NCI-H510A treated with DMSO at 0.1 percent for 48 hours (cell line): ENCODE results near the gene MYCN.
"Not testable (repeated sequence)": the region's sequence is repeated elsewhere in the genome, so short reads cannot be mapped to it uniquely, and the experiment has no call there.

ENCODE experiments used
- DNase-seq: peaks from one replicate; lab custom pipeline; 2025; lab: John Stamatoyannopoulos, UW

Gene MYCN

DNA sequence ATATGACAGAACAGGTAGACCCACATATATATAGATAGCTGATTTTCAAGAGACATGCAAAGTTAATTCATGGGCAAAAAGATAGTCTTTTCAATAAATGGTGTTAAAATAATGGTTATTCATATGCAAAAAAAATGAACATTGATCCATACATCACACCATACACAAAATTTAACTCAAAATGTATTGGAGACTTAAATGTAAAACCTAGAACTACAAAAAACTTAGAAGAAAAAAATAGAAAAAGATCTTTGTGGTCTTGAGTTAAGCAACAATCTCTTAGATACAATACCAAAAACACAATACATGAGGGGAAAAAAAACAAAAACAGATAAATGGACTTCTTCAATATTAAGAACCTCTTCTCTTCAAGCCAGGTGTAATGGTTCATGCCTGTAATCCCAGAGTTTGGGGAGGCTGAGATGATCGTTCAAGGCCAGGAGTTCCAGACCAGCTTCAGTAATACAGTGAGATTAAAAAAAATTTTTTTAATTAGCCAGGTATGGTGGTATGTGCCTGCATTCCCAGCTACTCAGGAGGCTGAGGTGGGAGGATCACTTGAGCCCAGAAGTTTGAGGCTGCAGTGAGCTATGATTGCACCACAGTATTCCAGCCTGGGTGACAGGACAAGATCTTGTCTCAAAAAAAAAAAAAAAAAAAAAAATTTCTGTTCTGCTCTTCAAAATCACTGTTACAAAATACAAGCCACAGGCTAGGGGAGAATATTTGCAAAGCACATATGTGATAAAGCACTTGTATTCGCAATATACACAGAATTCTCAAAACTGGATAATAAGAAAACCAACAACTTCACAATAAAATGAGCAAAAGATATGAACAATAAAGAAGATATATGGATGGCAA lies 32.7 kb upstream of the MYCN start:
- no peak for DNase-seq

DNA sequence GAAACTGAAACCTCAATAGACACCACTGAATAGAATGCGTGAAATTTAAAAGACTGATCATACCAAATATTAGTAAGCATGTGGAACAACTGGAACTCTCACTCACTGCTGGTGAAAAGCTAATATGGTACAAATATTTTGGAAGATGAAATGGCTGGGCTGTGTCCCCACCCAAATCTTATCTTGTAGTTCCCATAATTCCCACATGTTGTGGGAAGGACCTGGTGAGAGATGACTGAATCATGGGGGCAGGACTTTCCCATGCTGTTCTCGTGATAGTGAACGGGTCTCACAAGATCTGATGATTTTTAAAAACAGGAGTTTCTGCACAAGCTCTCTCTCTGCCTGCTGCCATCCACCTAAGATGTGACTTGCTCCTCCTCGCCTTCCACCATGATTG lies 32.0 kb upstream of the MYCN start:
- no peak for DNase-seq

DNA sequence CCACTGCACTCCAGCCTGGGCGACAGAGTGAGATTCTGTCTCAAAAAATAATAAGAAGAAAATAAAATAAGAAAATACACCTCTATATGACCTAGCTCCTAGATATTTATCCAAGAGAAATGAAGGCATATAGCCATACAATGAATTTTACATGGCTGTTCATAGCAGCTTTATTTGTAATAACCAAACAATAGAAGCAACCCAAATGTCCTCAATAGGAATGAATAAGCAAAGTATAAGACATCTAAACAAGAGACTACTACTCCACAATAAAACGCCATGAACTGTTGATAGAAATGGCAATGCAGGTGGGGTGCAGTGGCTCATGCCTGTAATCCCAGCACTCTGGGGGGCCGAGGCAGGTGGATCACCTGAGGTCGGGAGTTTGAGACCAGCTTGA lies 31.2 kb upstream of the MYCN start:
- no peak for DNase-seq

DNA sequence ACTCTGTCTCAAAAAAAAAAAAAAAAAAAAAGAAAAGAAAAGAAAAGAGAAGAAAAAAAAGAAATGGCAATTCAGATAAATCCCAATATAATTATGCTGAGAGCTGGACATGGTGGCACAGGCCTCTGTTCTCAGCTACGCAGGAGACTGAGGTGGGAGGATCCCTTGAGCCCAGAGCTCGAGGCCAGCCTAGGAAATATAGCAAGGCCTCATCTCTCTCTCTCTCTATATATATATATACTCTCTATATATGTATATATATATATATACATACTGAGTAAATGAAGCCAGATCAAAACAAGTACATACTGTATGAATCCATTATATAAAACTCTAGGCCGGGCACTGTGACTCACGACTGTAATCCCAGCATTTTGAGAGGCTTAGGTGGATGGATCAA lies 30.6 kb upstream of the MYCN start:
- no peak for DNase-seq

DNA sequence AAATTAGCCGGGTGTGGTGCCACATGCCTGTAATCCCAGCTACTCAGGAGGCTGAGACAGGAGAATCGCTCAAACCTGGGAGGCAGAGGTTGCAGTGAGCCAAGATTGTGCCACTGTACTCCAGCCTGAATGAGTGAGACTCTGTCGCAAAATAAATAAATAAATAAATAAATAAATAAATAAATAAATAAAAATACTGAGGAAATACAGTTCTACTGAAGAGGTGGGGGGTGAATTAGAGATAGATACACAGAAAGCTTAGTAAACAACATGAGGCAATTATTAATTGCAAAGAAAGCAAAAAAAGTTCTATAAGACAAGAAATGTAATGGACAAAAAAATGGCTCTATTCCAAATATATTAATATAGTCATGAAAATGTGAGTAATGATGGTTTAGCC lies 29.1 kb upstream of the MYCN start:
- not testable (repeated sequence) for DNase-seq

DNA sequence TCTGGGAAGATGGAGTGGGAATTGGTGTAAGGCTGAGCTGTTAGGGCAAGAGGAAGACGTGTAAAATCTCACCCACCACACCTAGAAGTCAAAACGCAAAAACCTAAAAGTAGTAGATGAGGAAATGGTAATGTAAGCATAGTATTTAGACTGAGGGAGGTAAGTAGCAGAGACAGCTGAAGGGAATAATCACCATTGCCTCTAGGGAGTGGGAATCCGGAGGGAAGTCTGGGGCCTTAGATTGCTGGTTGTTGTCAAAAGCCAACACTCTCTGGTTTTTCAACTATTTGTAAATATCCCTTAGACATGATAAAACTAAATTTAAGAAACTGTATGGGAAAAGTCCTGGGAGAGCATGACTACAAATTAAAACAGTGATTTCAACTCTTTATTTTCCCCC lies 28.7 kb upstream of the MYCN start:
- DNase-seq = no peak

DNA sequence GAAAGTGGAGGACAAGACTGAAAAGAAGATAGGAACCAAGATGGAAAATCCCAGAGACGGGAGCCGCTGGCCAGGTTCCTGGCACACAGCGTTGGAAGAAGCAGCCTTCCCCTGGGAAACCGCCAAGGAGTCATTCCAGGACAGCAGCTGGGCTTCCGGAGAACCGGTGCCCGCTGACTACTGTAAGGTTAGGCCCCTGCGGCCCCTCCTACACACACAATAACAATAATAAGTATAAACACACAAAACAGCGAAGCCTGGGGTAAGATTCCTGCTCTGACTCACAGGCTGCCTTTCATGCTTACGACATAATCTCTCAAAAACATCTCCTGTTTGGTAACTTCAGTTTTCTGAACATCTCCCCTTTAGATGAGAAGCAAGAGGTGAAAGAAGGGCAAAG lies 28.1 kb upstream of the MYCN start:
- DNase-seq = no peak

DNA sequence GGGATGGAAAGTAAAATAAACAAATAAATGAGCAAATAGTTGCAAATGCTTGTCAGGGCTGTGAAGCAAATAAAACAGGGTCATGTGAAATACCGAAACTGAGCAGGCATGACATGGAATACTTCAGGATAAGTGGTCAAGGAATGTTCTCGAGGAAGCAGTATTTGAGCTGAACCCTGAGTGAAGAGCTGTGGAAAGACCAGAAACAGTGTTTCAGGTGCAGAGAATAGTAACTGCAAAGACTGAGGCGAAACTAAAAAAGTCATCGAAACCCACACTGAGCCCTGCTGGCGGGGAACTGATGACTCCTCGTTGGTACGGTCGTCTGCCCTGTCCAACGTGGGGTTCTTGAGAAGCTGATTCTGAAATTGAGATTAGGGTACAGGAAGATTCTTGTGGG lies 27.2 kb upstream of the MYCN start:
- DNase-seq = no peak

DNA sequence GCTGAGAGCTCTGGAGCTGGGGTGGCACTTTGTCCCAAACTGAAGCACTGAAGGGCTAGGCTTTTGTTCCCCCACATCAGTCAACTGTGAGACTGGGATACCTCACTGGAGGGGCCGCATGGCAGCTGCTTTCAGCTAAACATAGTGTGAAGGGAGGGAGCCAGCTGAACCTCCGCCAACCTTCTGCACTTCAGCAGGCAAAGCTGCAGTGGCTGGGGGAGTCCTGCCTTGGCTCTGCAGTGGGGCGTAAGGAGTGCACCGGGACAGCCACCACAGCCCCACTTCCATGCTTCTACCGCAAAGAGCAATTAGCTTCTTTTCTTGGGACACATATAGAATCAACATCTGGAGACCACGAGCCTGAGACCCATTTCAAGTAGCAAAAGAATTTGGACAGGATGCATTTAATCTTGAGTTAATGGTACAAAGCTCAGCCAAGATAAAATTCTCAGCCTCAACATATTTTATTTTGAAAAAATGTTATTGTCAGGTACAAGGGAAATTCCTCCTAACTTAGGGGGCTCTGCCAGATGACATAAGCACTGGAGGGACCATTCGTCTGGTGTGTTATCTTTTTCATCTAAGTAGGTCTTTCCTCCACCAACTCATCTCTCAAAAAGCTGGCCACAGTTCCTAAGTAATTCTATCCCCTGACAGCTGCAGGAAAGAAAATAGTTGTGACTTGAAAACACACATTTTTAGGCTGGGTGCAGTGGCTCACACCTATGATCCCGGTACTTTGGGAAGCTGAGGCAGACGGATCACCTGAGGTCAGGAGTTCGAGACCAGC lies 25.6 kb upstream of the MYCN start:
- DNase-seq = no peak

DNA sequence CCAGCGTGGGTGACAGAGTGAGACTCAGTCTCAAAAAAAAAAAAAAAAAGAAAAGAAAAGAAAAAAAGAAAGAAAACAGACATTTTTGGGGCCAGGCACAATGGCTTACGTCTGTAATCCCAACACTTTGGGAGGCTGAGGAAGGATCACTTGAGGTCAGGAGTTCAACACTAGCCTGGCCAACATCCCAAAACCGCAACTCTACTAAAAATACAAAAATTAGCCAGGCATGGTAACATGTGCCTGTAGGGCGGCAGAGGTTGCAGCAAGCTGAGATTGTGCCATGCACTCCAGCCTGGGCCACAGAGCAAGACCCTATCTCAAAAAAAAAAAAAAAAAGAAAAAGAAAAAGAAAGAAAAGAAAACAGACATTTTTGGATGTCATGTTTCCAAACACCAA lies 24.8 kb upstream of the MYCN start:
- not testable (repeated sequence) for DNase-seq

DNA sequence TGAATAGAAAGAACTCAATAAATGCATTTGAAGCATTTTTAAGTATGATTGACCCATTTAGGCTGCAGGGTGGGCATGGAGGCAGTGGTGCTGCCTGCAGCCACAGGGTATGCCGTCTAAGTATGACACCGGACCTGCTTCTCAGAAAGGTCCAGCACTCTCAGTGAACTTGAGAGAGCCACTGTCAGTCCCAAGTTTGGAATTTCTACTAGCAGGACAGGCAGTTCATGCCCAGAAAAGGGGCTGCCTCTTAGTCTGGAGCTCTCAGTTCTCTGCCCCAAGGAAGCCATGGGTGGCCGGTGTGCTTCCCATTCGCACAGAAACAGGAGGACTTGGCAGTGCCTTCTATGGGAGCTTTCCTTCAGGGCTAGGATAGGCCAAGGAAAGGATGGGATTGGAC lies 24.0 kb upstream of the MYCN start:
- DNase-seq = no peak

DNA sequence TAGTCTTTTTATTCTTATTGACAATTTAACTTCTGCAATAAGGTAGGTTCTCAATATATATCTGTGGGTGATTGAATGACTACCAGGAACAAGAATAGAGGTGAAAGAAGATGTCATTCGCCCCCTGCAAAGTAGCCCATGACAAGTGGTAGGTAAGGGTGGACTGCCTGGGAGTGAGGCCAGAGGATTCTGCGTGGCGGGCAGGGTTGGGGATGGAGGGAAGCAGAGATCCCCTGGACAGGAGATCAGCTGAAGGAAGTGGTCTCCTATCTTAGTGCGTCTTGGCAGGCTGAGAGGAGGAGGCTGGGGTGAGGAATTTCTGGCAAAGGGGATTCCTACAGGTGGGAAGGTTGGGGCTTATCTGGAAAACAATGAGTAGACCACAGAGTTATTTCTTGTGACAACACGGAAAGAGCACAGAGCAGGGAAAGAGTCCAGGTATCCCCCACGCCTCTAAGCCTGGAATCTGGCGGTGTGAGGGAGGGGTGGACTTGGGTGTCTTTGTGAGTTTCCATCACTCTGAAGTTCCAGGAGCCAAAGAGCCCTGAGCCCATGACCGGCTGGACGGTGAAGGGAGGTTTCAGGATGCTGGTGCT lies 21.5 kb upstream of the MYCN start:
- DNase-seq = no peak

DNA sequence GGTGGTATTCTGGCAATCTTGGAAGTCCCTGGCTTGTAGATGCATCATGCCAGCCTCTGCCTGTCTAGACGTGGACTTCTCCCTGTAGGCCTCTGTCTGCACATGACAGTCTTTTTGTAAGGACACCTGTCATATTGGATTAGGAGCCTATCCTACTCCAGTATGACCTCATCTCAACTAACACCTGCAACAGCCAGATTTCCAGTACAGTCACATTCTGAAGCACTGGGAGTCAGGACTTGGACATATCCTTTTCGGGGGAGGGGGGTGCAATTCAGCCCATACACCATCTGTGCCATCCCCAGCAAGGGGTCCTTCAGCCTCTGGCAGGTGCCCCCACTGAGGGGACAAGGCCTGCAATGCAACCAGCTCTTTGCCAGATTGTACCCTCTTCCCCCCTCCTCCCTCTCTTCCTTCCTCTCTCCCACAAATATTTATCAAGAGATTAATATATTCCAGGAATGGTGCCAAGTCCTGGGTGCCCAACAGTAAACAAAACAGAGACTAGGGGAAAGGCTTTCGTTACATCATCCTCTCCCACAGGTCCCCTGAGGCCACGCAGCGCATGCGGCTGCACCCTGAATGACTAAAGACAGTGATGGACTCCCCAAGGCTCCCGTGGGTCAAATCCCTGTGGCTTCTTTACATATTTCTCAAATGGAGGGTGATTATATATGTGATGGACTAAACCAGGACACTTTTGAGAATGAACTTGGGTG lies 20.5 kb upstream of the MYCN start:
- peak; percentile 44 for DNase-seq

DNA sequence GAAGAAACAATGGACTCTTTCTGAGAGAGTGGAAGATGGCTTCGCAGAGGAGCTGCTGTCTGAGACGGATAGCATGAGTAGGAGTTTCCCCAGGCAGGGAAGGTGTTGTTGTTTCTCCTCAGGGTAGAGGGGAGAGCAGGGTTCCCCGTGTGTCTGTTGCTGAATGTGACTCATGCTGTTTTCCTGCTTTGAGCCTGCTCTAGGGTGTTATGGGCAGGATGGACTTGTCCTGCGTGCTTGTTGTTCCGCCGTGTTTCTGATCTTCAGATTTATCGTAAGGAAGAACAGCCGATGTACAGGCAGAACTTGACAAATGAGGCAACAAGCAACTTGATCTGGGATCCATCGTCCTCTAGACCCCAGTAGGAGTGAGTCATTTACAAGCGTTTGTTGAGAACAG lies 19.7 kb upstream of the MYCN start:
- no peak for DNase-seq

DNA sequence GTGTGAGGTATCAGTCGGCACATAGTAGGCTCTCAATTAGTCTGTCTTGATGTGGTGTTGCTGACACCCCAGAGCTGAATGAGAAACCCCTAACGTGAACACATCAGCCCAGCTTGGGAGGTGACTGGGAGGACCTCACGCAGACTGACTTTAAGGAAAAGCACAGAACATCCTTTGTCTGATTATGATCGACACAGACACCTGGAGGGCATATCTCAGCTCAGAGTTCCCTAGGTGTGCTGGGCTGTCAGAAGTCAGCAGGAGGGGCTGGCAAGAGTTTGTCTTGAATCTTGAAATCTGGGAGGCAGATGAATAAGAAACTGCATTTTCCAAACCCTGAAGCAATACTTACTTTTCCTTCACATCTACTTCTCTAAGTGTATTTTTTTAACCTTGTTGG lies 16.8 kb upstream of the MYCN start:
- no peak for DNase-seq

DNA sequence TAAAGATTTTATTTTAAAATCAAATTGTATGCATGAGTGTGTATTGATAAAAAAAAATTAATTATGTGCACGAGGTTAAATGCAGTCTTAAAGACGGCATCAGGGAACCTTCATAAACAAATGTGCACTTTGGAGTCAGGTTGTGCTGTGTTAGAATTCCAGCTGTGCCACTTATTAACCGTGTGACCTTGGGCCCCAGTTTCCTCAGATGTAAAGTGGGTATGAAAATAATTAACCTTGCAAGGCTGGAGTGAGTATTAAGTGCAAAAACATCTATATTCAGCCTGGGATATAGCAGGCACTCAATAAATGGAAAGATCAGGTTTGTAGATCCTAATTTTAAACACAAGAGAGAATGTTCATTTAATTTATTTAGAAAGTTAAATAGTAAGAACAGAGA lies 14.5 kb upstream of the MYCN start:
- no peak for DNase-seq

DNA sequence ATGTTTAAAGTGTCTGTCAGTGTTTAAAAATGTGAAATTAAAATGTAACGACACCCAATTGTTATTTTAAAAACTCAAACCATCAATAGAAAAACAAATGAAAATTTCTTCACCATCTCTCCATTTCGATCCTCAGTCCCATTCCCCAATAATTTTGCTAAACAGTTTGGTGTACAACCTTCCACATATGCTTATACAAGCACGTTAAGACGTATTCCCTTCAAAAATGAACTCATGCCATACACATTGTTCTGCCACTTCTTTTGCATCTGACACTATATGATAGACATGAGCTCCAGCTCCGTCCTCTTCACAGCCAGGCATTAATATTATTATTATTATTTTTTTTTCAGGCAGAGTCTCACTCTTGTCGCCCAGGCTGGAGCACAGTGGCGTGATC lies 14.1 kb upstream of the MYCN start:
- DNase-seq = no peak

DNA sequence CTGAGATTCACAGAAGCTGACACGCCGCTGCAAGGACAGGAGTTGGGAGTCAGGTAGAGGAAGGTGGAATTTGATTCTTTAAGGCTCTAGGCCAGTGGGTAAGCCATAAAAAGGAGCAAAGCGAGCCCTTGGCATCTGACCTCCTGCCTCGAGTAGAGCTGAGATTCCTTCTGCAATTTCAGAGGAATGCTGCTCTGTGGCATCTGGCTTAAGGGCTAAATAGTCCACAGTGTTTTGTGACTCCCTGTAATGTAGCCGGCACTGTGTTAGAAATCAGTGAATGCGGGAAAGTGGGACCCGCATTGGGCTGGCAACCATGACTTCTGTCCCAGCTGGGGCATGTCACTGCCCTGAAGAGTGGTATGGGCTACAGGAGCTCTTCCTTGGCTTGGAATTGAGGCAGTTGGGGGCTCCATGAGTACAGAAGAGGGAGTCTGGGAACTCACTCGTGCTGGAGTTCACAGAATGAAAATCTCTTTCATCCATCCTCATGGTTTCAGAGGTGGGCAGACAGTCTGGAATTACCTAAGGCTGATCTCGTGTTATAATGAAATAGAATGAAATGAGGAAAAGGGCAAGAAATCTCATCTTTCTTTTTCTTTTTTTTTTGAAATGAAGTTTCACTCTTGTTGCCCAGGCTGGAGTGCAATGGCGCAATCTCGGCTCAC lies 12.7 kb upstream of the MYCN start:
- no peak for DNase-seq

DNA sequence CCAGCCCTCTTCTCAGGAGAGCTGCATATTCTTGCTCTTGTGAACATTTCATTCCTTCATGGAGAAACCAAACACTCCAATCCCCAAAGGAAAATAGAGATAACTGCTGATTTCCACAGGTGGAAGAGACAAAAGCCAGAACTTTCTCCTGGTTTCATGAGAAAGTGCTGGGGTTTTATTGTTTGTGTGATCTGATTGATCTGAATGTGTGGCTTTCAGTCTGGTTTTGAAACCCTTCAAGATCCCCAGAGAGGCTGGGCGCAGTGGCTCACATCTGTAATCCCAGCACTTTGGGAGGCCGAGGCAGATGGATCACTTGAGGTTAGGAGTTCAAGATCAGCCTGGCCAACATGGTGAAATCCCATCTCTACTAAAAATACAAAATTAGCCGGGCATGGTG lies 11.3 kb upstream of the MYCN start:
- not testable (repeated sequence) for DNase-seq

DNA sequence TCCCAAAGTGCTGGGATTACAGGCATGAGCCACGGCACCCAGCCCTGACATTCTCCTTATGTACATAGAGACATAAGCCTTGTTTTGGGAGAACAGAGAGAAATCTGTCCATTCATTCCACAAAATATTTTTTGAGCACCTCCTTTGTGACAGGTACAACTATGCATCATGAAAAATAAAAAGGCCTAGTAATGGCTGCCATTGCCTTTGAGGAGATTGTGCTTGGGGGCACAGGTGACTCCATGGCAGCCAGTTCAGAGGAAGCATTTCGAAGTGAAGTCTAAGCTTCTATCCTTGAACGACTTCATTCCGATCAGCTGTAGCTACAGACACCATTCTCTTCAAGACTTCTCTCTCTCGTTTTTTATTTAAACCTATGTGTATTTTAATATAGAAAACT lies 10.5 kb upstream of the MYCN start:
- DNase-seq = no peak

DNA sequence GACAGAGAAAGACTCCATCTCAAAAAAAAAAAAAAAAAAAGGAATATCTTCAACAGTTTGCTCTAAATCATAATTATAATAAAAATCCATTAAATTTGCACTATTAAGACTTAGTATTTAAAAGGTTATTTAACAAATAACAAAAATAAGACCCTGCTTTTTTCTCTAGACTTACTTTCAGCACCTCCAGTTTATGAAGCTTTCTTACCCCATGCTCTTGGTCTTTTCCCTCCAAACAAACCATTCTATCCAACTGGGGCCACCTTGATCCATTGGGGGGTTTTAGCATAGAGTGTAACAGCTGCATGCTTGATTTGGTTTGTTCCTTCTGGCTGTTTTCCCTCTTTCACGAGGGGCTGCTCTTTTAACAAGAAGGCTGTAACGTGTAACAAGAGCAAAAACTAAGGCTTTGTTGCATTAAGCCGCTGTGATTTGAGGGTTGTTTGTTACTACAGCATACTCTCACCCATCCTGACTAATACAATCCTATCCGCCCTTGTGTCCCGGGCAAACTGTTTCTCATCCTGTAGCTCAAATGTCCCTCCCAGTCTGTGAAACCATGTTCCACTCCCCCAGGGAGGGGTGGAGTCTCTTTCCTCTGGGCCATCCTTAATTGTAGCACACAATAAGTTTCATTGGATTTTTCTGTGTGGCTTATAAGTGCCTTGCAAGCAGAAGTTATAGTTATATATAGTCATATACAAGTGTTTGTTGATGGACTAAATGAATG lies 9.6 kb upstream of the MYCN start:
- DNase-seq = no peak
